Gastrocnemius medialis (tissue), 4 donors: ENCODE results near the gene FHOD3. TPM values are rescaled to one million over a fixed set of nuclear protein-coding genes. Genes with fewer than 3 reads are reported as not detected.

ENCODE experiments used
- ATAC-seq, 2 donors: fragments of 150-250 bp; one replicate each; pipeline ENCODE4 v1.9.1; 2016
- DNase-seq, 2 donors: peaks; one replicate each; pipeline ENCODE4 v3.0.0-alpha.2; 2019
- H3K27ac ChIP-seq, 4 donors: fragments of 200-600 bp; sonication (generic); 1 replicate in 1 of 4; 2 replicates in 3 of 4; pipeline ENCODE4 v1.5.1; 2016 to 2018; ENCODE audit warnings: mild to moderate bottlenecking in 2 of 4, moderate library complexity in 1 of 4
- H3K27me3 ChIP-seq, 3 donors: fragments of 200-600 bp; sonication (generic) in 2 of 3; 1 replicate in 1 of 3; 2 replicates in 2 of 3; pipeline versions ENCODE4 v1.5.1 to v1.6.0; 2016 to 2019; ENCODE audit warnings: mild to moderate bottlenecking in 1 of 3, moderate library complexity in 1 of 3
- H3K36me3 ChIP-seq, 2 donors: fragments of 200-600 bp; sonication (generic) in 1 of 2; one replicate each; pipeline ENCODE4 v1.5.1; 2017 to 2018
- H3K4me1 ChIP-seq, 2 donors: fragments of 200-600 bp; sonication (generic) in 1 of 2; one replicate each; pipeline ENCODE4 v1.5.1; 2016 to 2017; ENCODE audit warnings: mild to moderate bottlenecking in 2 of 2
- H3K4me3 ChIP-seq, 4 donors: fragments of 200-600 bp; sonication (generic) in 3 of 4; 1 replicate in 1 of 4; 2 replicates in 3 of 4; pipeline ENCODE4 v1.5.1; 2016 to 2019; ENCODE audit warnings: mild to moderate bottlenecking in 2 of 4
- H3K9me3 ChIP-seq, 3 donors: fragments of 200-600 bp; sonication (generic) in 2 of 3; 1 replicate in 1 of 3; 2 replicates in 2 of 3; pipeline ENCODE4 v1.5.1; 2016 to 2019
- POLR2A ChIP-seq, 2 donors: fragments of 450-650 bp; IDR thresholded peaks; one replicate each; pipeline ENCODE4 v1.6.1; 2017; ENCODE audit warnings: antibody characterized with exemption in 2 of 2, mild to moderate bottlenecking in 2 of 2, moderate library complexity in 2 of 2
- in situ Hi-C, 4 donors: fragments of 200-750 bp; cut with MboI; loops; one replicate each; pipeline versions ENCODE4 v1.15.0 to v1.8.0; 2017; ENCODE audit warnings: low sequenced_read_pairs in 4 of 4
- intact Hi-C: fragments of 100-400 bp; cut with DNase I; formaldehyde crosslinking; loops from one replicate; pipeline ENCODE4 v1.15.1; 2023; ENCODE audit warnings: low total_unique reads
- total RNA-seq, 4 donors: library from RNA; depleted of rRNA; stranded (reverse); fragments of >200 nt; gene quantifications; one replicate each; pipeline versions ENCODE4 v1.1.0 to v1.2.3, GENCODE V29; 2016
- TF ChIP-seq, protein P1 (sequence below), 5 experiments: fragments of 450-650 bp in 3 of 5; fragments of 200-600 bp in 2 of 5; sonication (generic) in 2 of 5; IDR thresholded peaks in 4 of 5; conservative IDR thresholded peaks in 1 of 5; 1 replicate in 4 of 5; 2 replicates in 1 of 5; pipeline ENCODE4 v1.5.1; 2016 to 2019; ENCODE audit warnings: antibody characterized with exemption in 5 of 5, mild to moderate bottlenecking in 3 of 5, moderate library complexity in 3 of 5

FHOD3 gene
- total RNA-seq, 4 donors from 2014 or later: 10.0 to 32.5 (median 17.0) TPM

DNA sequence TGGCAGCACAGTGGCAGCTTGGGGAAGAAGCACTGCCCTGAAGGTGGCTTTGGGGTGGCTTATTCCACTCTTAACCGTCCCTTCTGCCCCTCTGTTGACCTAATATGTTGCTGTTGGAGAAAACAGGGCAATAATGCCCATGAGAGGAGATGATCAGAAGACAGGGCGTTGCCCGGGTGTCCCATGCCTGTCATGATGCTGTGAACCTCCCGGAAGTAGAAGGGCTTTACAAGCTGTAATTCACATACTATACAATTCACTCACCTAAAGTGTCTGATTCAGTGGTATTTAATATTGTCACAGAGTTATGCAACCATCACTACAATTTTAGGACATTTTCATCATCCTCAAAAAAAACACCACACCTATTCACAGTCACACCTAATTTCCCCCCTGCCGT lies 112.3 kb downstream of the FHOD3 start:
- Histone ChIP-seq H3K9me3 (no peaks in the 10 kb centered on the region), H3K27me3 (no peaks in the 10 kb centered on the region), H3K27ac (no peak overlapping the region), H3K36me3 (no peaks in the 10 kb centered on the region), H3K4me1 (peaks cover 0 to 4% of the 10 kb centered on the region in 2 donors), H3K4me3 (no peak overlapping the region)
- ATAC-seq: no peak
- intact Hi-C loops: no loop called here
- in situ Hi-C loops: no loop called here
- no peak for DNase-seq
- TF ChIP-seq, protein P1, sequence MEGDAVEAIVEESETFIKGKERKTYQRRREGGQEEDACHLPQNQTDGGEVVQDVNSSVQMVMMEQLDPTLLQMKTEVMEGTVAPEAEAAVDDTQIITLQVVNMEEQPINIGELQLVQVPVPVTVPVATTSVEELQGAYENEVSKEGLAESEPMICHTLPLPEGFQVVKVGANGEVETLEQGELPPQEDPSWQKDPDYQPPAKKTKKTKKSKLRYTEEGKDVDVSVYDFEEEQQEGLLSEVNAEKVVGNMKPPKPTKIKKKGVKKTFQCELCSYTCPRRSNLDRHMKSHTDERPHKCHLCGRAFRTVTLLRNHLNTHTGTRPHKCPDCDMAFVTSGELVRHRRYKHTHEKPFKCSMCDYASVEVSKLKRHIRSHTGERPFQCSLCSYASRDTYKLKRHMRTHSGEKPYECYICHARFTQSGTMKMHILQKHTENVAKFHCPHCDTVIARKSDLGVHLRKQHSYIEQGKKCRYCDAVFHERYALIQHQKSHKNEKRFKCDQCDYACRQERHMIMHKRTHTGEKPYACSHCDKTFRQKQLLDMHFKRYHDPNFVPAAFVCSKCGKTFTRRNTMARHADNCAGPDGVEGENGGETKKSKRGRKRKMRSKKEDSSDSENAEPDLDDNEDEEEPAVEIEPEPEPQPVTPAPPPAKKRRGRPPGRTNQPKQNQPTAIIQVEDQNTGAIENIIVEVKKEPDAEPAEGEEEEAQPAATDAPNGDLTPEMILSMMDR (IDR thresholded peaks at IDR 0.05 in 4 of 5, conservative IDR thresholded peaks at IDR 0.05 in 1 of 5): no peak
- no peak for TF ChIP-seq POLR2A (IDR thresholded peaks at IDR 0.05)

DNA sequence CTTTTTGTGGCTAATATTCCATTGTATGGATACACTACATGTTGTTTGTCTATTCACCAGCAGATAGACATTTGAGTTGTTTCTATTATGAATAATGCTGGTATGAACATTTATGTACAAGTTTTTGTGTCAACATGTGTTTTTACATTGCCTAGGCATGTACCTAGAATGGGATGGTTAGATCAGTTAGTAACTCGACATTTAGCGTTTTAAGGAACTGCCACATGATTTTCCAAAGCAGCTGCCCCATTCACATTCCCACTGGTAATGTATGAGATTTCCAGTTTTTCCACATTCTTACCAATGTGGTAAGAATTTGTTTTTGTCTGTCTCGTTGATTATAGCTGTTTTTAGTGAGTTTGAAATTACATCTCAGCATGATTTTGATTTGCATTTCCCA lies 112.8 kb downstream of the FHOD3 start:
- ATAC-seq (no peak), DNase-seq (no peak)
- intact Hi-C loops: no loop called here
- H3K4me3 ChIP-seq: no peak overlapping the region
- H3K4me1 ChIP-seq: peaks cover under 1 to 4% of the 10 kb centered on the region in 2 donors
- no peaks in the 10 kb centered on the region for H3K27me3 ChIP-seq
- no peaks in the 10 kb centered on the region for H3K9me3 ChIP-seq
- no peak overlapping the region for H3K27ac ChIP-seq
- H3K36me3 ChIP-seq: no peaks in the 10 kb centered on the region
- TF ChIP-seq, protein P1 (IDR thresholded peaks at IDR 0.05 in 4 of 5, conservative IDR thresholded peaks at IDR 0.05 in 1 of 5): no peak
- no peak for TF ChIP-seq POLR2A (IDR thresholded peaks at IDR 0.05)
- in situ Hi-C loops: no loop called here

DNA sequence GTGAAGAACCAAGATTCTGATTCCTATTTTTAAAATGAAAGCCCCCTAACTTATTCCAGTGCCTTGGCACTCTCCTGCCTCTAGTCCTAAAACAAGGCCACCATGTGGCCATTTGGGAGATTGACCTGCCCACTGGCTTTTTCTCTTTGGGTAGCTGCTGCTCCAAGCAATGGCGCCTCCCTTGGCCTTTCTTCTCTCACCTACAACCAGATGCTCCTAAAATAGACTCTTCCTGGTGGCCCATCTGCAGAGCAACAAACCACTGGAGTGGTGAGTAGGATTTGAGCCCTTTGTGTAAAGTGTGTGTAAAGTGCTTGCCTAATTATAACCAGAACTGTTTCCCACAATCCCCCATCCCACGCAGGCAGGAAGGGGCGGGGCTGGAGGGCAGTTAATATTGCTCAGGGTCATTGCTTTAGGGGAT lies 114.2 kb downstream of the FHOD3 start:
- ATAC-seq: no peak
- DNase-seq: peak in 1 of 2 donors; percentile 33
- TF ChIP-seq, protein P1 (IDR thresholded peaks at IDR 0.05 in 4 of 5, conservative IDR thresholded peaks at IDR 0.05 in 1 of 5): peak in 3 of 5 experiments; percentile 16 to 26 (median 25)
- TF ChIP-seq POLR2A (IDR thresholded peaks at IDR 0.05): no peak
- no peaks in the 10 kb centered on the region for H3K36me3 ChIP-seq
- H3K4me1 ChIP-seq: peaks cover 0 to 4% of the 10 kb centered on the region in 2 donors
- intact Hi-C loops: no loop called here
- in situ Hi-C loops: no loop called here
- no peaks in the 10 kb centered on the region for H3K27me3 ChIP-seq
- no peaks in the 10 kb centered on the region for H3K9me3 ChIP-seq
- no peak overlapping the region for H3K27ac ChIP-seq
- H3K4me3 ChIP-seq: no peak overlapping the region

DNA sequence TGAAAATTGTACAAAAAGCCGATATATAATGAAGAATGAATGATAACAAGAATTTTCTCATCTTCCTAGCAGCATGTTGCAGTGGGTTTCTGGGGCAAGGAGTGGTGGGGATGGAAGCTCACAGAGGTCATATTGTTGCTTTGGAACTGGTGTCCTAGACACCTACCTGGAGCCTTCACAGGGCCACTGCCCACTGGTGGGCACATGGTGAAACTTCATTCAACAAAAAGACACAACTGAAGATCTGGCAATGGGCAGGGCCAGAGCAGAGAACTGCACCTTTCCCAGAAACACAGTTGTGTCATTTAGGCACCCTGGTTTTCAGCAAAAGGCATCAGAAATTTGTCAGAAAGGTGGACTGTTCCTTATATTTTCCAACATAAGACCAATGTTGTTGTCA lies 115.3 kb downstream of the FHOD3 start:
- H3K9me3 ChIP-seq: no peaks in the 10 kb centered on the region
- H3K4me1 ChIP-seq: peaks cover 0 to 4% of the 10 kb centered on the region in 2 donors
- in situ Hi-C loops: no loop called here
- no peak overlapping the region for H3K27ac ChIP-seq
- H3K27me3 ChIP-seq: no peaks in the 10 kb centered on the region
- intact Hi-C loops: no loop called here
- ATAC-seq: peak in 1 of 2 donors; percentile 64
- H3K4me3 ChIP-seq: no peak overlapping the region
- no peak for TF ChIP-seq POLR2A (IDR thresholded peaks at IDR 0.05)
- TF ChIP-seq, protein P1 (IDR thresholded peaks at IDR 0.05 in 4 of 5, conservative IDR thresholded peaks at IDR 0.05 in 1 of 5): no peak
- DNase-seq: no peak
- H3K36me3 ChIP-seq: no peaks in the 10 kb centered on the region

DNA sequence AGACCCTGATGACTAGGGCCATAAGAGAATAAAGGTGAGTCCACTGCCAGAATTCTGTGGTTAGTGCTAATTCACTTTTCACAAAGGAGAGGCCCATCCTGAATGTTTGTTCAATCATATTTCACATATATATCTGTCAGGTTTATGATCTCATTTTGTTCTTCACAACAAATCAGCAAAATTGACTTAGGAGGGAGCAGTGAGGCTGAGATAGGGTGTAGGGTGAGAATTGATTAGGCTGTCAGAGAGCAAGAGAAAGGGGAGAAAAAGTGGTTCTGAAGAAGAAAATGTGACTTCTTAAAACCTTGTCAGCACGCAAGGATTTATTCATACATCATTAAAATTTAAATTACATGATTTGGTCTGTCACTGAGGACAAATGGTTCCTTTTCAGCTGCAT lies 117.7 kb downstream of the FHOD3 start:
- in situ Hi-C loops: no loop called here
- no peaks in the 10 kb centered on the region for H3K27me3 ChIP-seq
- H3K4me1 ChIP-seq: peaks cover 14 to 16% of the 10 kb centered on the region in 2 donors
- TF ChIP-seq, protein P1 (IDR thresholded peaks at IDR 0.05 in 4 of 5, conservative IDR thresholded peaks at IDR 0.05 in 1 of 5): no peak
- no peak for TF ChIP-seq POLR2A (IDR thresholded peaks at IDR 0.05)
- H3K27ac ChIP-seq: no peak overlapping the region
- no peak overlapping the region for H3K4me3 ChIP-seq
- H3K9me3 ChIP-seq: no peaks in the 10 kb centered on the region
- DNase-seq: no peak
- no peaks in the 10 kb centered on the region for H3K36me3 ChIP-seq
- ATAC-seq: no peak
- intact Hi-C loops: loop anchor here (5.0 kb wide), 1 partner anchor 77 kb away; no protein-coding TSS in a partner anchor
